CD4-positive, alpha-beta T cell treated with Interleukin-6 at 100 ng/mL for 8 hours (primary cell): ENCODE measurements around the gene RWDD4.

Experiments
- DNase-seq: peaks from one replicate; pipeline ENCODE4 v3.0.0-alpha.2; 2020; ENCODE audit warnings: mixed read lengths, low spot score

RWDD4 gene

GRCh38 chr4:183600189-183600685 lies 58.7 kb downstream of the RWDD4 start:
- DNase-seq: no peak

GRCh38 chr4:183599690-183600089 lies 59.3 kb downstream of the RWDD4 start:
- DNase-seq: no peak

GRCh38 chr4:183599284-183599683 lies 59.7 kb downstream of the RWDD4 start:
- DNase-seq: no peak

GRCh38 chr4:183596067-183596757 lies 62.8 kb downstream of the RWDD4 start:
- DNase-seq: no peak

GRCh38 chr4:183594823-183595222 lies 64.2 kb downstream of the RWDD4 start:
- DNase-seq: no peak

GRCh38 chr4:183591301-183591700 lies 67.7 kb downstream of the RWDD4 start:
- no peak for DNase-seq
